ENCODE data around the gene CCL28. TPM values are rescaled to one million over a fixed set of nuclear protein-coding genes. Genes with fewer than 3 reads are reported as not detected.

Gene CCL28
- total and polyA plus RNA-seq, 2 experiments from 2014 or later, result 5.7 to 7.1 TPM

DNA sequence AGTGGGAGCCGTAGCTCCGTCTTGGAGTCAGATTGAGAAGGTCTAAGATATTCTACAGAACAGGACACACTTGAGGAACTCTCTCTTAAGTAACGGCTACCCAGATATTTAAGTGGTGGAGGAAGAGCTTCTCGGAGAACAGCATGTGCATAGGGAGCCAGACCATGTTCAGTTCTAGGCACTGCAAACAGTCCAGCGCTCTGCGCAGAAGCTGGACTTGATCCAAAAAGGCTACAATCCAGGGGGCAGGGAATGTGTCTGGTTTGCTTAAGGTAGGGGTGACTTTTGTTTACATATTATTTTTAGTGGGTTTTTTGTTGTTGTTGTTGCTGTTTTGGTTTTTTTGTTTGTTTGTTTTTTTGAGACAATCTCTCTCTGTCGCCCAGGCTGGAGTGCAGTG lies 16.8 kb upstream of the CCL28 start (continued):
- TF ChIP-seq, protein P1, sequence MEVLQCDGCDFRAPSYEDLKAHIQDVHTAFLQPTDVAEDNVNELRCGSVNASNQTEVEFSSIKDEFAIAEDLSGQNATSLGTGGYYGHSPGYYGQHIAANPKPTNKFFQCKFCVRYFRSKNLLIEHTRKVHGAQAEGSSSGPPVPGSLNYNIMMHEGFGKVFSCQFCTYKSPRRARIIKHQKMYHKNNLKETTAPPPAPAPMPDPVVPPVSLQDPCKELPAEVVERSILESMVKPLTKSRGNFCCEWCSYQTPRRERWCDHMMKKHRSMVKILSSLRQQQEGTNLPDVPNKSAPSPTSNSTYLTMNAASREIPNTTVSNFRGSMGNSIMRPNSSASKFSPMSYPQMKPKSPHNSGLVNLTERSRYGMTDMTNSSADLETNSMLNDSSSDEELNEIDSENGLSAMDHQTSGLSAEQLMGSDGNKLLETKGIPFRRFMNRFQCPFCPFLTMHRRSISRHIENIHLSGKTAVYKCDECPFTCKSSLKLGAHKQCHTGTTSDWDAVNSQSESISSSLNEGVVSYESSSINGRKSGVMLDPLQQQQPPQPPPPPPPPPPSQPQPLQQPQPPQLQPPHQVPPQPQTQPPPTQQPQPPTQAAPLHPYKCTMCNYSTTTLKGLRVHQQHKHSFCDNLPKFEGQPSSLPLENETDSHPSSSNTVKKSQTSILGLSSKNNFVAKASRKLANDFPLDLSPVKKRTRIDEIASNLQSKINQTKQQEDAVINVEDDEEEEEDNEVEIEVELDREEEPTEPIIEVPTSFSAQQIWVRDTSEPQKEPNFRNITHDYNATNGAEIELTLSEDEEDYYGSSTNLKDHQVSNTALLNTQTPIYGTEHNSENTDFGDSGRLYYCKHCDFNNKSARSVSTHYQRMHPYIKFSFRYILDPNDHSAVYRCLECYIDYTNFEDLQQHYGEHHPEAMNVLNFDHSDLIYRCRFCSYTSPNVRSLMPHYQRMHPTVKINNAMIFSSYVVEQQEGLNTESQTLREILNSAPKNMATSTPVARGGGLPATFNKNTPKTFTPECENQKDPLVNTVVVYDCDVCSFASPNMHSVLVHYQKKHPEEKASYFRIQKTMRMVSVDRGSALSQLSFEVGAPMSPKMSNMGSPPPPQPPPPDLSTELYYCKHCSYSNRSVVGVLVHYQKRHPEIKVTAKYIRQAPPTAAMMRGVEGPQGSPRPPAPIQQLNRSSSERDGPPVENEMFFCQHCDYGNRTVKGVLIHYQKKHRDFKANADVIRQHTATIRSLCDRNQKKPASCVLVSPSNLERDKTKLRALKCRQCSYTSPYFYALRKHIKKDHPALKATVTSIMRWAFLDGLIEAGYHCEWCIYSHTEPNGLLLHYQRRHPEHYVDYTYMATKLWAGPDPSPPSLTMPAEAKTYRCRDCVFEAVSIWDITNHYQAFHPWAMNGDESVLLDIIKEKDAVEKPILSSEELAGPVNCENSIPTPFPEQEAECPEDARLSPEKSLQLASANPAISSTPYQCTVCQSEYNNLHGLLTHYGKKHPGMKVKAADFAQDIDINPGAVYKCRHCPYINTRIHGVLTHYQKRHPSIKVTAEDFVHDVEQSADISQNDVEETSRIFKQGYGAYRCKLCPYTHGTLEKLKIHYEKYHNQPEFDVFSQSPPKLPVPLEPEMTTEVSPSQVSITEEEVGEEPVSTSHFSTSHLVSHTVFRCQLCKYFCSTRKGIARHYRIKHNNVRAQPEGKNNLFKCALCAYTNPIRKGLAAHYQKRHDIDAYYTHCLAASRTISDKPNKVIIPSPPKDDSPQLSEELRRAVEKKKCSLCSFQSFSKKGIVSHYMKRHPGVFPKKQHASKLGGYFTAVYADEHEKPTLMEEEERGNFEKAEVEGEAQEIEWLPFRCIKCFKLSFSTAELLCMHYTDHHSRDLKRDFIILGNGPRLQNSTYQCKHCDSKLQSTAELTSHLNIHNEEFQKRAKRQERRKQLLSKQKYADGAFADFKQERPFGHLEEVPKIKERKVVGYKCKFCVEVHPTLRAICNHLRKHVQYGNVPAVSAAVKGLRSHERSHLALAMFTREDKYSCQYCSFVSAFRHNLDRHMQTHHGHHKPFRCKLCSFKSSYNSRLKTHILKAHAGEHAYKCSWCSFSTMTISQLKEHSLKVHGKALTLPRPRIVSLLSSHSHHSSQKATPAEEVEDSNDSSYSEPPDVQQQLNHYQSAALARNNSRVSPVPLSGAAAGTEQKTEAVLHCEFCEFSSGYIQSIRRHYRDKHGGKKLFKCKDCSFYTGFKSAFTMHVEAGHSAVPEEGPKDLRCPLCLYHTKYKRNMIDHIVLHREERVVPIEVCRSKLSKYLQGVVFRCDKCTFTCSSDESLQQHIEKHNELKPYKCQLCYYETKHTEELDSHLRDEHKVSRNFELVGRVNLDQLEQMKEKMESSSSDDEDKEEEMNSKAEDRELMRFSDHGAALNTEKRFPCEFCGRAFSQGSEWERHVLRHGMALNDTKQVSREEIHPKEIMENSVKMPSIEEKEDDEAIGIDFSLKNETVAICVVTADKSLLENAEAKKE (CRISPR knock-in tag; IDR thresholded peaks at IDR 0.05), result no peak

DNA sequence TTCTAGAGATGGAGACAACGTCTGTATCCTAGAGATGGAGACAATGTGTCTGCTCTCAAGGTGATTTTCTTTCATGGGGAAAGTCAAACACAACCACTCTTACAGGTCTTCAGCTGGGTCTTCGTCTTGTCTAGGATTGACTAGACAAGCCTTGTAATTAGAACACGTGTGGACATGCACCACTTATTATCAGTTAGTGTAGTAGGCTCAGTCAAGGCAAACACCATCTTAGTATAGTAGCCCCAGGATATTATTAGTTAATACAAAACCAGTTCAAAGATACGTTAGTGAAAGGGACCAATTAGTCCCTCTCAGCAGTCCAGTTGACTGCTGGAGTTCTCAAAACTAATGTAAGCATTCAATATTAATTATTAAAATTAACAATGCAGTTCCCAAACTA lies 15.1 kb upstream of the CCL28 start:
- peaks cover 9% of the 10 kb centered on the region; the same call in 2 of the 3 replicates for H3K9me3 Mint-ChIP-seq
- no peaks in the 10 kb centered on the region for H3K4me1 ChIP-seq (ENCODE audit: insufficient read depth)
- 0 out of 2 replicates have a peak, but pooled peaks cover 19% of the 10 kb centered on the region for H3K9me2 ChIP-seq (ENCODE audit: insufficient read depth)
- H3K27me3 Mint-ChIP-seq (ENCODE audit: insufficient read depth, low read depth, poor library complexity), result no peaks in the 10 kb centered on the region
- no peak overlapping the region for H2AFZ ChIP-seq
- no peak overlapping the region for H3K27ac ChIP-seq (ENCODE audit: low read depth)
- H3K4me3 Mint-ChIP-seq, result no peak overlapping the region
- no peaks in the 10 kb centered on the region for H3K79me2 ChIP-seq (replicated peaks; ENCODE audit: insufficient read depth)
- H4K20me1 ChIP-seq (replicated peaks; ENCODE audit: insufficient read depth), result no peaks in the 10 kb centered on the region
- H3K36me3 Mint-ChIP-seq (ENCODE audit: low read depth), result no peaks in the 10 kb centered on the region; the same call in 2 of the 3 replicates
- DNase-seq (ENCODE audit: low spot score) (no peak), ATAC-seq (no peak)
- H3K27me3 ChIP-seq (ENCODE audit: insufficient read depth), result no peaks in the 10 kb centered on the region
- H3K27ac Mint-ChIP-seq, result no peak overlapping the region
- H3F3A ChIP-seq (replicated peaks; ENCODE audit: low read depth), result no peaks in the 10 kb centered on the region
- no peak overlapping the region for H3K4me3 ChIP-seq
- peaks cover under 1% of the 10 kb centered on the region; the same call in 2 of the 3 replicates for H3K4me1 Mint-ChIP-seq
- H3K4me2 ChIP-seq, result no peak overlapping the region
- H3K36me3 ChIP-seq (ENCODE audit: insufficient read depth), result no peaks in the 10 kb centered on the region
- TF ChIP-seq, protein P2, sequence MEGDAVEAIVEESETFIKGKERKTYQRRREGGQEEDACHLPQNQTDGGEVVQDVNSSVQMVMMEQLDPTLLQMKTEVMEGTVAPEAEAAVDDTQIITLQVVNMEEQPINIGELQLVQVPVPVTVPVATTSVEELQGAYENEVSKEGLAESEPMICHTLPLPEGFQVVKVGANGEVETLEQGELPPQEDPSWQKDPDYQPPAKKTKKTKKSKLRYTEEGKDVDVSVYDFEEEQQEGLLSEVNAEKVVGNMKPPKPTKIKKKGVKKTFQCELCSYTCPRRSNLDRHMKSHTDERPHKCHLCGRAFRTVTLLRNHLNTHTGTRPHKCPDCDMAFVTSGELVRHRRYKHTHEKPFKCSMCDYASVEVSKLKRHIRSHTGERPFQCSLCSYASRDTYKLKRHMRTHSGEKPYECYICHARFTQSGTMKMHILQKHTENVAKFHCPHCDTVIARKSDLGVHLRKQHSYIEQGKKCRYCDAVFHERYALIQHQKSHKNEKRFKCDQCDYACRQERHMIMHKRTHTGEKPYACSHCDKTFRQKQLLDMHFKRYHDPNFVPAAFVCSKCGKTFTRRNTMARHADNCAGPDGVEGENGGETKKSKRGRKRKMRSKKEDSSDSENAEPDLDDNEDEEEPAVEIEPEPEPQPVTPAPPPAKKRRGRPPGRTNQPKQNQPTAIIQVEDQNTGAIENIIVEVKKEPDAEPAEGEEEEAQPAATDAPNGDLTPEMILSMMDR (conservative IDR thresholded peaks at IDR 0.05; ENCODE audit: low read depth in 2 of 2), result no peak
- TF ChIP-seq, protein P3, sequence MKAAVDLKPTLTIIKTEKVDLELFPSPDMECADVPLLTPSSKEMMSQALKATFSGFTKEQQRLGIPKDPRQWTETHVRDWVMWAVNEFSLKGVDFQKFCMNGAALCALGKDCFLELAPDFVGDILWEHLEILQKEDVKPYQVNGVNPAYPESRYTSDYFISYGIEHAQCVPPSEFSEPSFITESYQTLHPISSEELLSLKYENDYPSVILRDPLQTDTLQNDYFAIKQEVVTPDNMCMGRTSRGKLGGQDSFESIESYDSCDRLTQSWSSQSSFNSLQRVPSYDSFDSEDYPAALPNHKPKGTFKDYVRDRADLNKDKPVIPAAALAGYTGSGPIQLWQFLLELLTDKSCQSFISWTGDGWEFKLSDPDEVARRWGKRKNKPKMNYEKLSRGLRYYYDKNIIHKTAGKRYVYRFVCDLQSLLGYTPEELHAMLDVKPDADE (IDR thresholded peaks at IDR 0.05), result no peak
- TF ChIP-seq ZNF331 (CRISPR knock-in tag; IDR thresholded peaks at IDR 0.05; ENCODE audit: low read depth), result no peak
- no peak for TF ChIP-seq EZH2phosphoT487 (IDR thresholded peaks at IDR 0.05; ENCODE audit: unreplicated experiment)
- TF ChIP-seq JUNB (IDR thresholded peaks at IDR 0.05; ENCODE audit: unreplicated experiment), result no peak
- TF ChIP-seq, protein P1 (CRISPR knock-in tag; IDR thresholded peaks at IDR 0.05), result no peak
